ENCODE measurements around the gene MRGPRG.

- TF ChIP-seq CTCF (IDR thresholded peaks at IDR 0.05) (no peak), POLR2A (IDR thresholded peaks at IDR 0.05) (no peak)
Observed at GRCh38 chr11:3190600-3190999, 28.0 kb downstream of the MRGPRG start.
